ENCODE results near the gene TCEAL3.

DNA sequence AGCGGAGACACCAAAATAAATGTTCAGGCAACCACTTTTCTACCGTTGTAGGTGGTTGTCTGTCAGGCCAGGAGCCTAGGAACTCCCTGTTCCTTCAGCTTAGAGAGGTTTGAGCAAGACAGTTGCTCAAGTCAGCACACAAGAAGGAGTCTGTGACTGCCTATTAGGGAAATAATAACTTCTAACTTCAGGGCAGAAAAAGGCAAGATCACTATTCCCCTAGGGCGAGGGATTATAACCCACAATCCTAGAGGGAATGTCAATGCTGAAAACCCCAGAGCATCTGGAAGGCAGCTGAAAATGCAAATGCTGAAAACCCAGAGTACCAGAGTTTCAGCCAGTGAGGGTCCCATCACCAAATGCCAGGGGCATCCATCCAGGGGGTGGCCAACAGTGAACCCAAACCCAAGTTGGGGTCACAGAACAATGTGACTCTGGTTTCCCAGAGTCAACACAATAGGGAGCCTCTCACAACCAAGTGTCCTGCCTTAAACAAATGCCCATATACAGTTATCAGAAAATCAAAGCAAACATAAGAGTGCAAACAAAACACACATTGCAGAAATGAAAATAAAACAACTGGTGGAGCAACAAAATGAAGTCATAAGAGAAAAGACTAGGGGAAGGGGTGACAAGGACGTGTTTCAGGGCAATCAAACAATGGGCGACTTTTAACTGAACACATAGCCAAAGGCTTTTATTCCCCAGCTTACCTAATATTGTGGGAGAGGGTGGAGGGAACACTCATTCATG lies 51.1 kb downstream of the TCEAL3 start:
- no peak for TF ChIP-seq POLR2A (IDR thresholded peaks at IDR 0.05; ENCODE audit: low read length)
- no peak for TF ChIP-seq RAD21 (conservative IDR thresholded peaks at IDR 0.05 in 1 of 2, IDR thresholded peaks at IDR 0.05 in 1 of 2)
- TF ChIP-seq, protein P1, sequence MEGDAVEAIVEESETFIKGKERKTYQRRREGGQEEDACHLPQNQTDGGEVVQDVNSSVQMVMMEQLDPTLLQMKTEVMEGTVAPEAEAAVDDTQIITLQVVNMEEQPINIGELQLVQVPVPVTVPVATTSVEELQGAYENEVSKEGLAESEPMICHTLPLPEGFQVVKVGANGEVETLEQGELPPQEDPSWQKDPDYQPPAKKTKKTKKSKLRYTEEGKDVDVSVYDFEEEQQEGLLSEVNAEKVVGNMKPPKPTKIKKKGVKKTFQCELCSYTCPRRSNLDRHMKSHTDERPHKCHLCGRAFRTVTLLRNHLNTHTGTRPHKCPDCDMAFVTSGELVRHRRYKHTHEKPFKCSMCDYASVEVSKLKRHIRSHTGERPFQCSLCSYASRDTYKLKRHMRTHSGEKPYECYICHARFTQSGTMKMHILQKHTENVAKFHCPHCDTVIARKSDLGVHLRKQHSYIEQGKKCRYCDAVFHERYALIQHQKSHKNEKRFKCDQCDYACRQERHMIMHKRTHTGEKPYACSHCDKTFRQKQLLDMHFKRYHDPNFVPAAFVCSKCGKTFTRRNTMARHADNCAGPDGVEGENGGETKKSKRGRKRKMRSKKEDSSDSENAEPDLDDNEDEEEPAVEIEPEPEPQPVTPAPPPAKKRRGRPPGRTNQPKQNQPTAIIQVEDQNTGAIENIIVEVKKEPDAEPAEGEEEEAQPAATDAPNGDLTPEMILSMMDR (IDR thresholded peaks at IDR 0.05): no peak
- no peak for TF ChIP-seq SMC3 (IDR thresholded peaks at IDR 0.05)
- TF ChIP-seq RCOR1 (IDR thresholded peaks at IDR 0.05; ENCODE audit: low read depth, low read length): no peak
- TF ChIP-seq, protein P2, sequence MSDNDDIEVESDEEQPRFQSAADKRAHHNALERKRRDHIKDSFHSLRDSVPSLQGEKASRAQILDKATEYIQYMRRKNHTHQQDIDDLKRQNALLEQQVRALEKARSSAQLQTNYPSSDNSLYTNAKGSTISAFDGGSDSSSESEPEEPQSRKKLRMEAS (IDR thresholded peaks at IDR 0.05): no peak
